ENCODE data around the gene CDH23. TPM values are rescaled to one million over a fixed set of nuclear protein-coding genes. Genes with fewer than 3 reads are reported as not detected.

CDH23 gene
- total RNA-seq, 1 experiment from 2014 or later, result not detected

- peak; percentile 73 for DNase-seq (ENCODE audit: low read depth)
Measured at GRCh38 chr10:71773221-71773971, 376.7 kb downstream of the CDH23 start, which contains the start of gene VSIR. Gene VSIR (minus strand): TSS chr10:71773520. CDS start chr10:71773439, 81 bp downstream.

GRCh38 chr10:71774916-71775702 is 378.4 kb downstream of the CDH23 start:
- DNase-seq (ENCODE audit: low read depth), result no peak

- DNase-seq (ENCODE audit: low read depth), result no peak
Measured at GRCh38 chr10:71776481-71776925, 379.8 kb downstream of the CDH23 start.

- no peak for DNase-seq (ENCODE audit: low read depth)
Measured at GRCh38 chr10:71777213-71777985, 380.7 kb downstream of the CDH23 start.

- DNase-seq (ENCODE audit: low read depth), result no peak
Measured at GRCh38 chr10:71778071-71778825, 381.5 kb downstream of the CDH23 start.

- DNase-seq (ENCODE audit: low read depth), result no peak
Measured at GRCh38 chr10:71779641-71780040, 382.9 kb downstream of the CDH23 start.

GRCh38 chr10:71780156-71780555 is 383.4 kb downstream of the CDH23 start:
- no peak for DNase-seq (ENCODE audit: low read depth)

GRCh38 chr10:71780719-71781118 is 384.0 kb downstream of the CDH23 start:
- no peak for DNase-seq (ENCODE audit: low read depth)

GRCh38 chr10:71782221-71782916 is 385.6 kb downstream of the CDH23 start:
- DNase-seq (ENCODE audit: low read depth), result no peak

GRCh38 chr10:71782917-71783490 is 386.3 kb downstream of the CDH23 start:
- no peak for DNase-seq (ENCODE audit: low read depth)

GRCh38 chr10:71783917-71784678 is 387.4 kb downstream of the CDH23 start:
- no peak for DNase-seq (ENCODE audit: low read depth)

GRCh38 chr10:71784679-71785272 is 388.1 kb downstream of the CDH23 start:
- DNase-seq (ENCODE audit: low read depth), result no peak

- DNase-seq (ENCODE audit: low read depth), result no peak
Measured at GRCh38 chr10:71788954-71789353, 392.2 kb downstream of the CDH23 start.

GRCh38 chr10:71789871-71790270 is 393.2 kb downstream of the CDH23 start:
- DNase-seq (ENCODE audit: low read depth), result no peak

- no peak for DNase-seq (ENCODE audit: low read depth)
Measured at GRCh38 chr10:71790749-71791440, 394.2 kb downstream of the CDH23 start.

GRCh38 chr10:71795248-71795647 is 398.5 kb downstream of the CDH23 start:
- DNase-seq (ENCODE audit: low read depth), result peak; percentile 20

- DNase-seq (ENCODE audit: low read depth), result no peak
Measured at GRCh38 chr10:71796749-71797405, 400.2 kb downstream of the CDH23 start.

Measured in M059J (cell line).